Endometrium (tissue), 2 donors: ENCODE measurements around the gene GRIK4.
"Not testable (repeated sequence)": the region's sequence is repeated elsewhere in the genome, so short reads cannot be mapped to it uniquely, and the experiment has no call there.

ENCODE experiments used
- FAIRE-seq: peaks from 2 replicates; lab custom pipeline; 2012; peaks lifted over from hg19 to GRCh38; lab: Jason Lieb, UNC
- donor health status: control.
- donor health status: control.

GRIK4 gene

DNA sequence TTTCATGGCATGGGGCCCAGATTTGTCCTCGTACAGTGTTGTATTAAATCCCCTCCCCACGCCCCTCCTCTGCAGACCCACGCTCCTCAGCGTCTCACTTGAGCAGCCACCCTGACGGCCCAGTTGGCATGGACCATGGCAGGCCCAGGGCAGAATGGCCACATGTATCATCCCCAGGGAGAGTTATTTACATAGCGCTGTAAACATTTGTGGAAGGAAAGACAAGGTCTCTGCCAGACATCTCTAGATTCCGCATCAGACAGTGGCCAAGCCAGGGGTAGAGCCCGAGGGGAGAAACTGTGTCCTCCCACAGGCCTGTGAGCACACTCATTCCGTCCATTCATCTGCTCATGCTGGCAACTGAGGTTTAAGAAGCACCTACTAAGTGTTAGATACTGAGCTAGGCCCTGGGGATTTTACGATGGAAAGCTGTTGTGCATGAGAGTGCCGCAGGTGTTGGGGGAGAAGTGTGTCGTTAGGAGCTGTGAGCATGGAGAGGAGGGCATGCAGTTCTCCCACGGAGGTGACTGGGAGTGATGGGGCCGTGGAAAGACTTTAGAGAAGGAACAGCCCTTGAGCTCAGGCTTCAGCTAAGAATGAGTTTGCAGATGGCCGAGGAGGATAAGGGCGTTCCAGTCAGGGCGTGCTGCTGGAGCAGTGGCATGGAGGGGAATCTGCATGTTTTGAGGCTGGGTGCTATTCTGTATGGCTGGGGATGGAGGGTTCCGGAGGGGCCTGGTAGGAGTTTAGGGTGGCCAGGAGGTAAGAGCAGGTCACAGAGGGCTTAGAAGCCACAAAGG is 94.9 kb downstream of the GRIK4 start:
- FAIRE-seq, result no peak

DNA sequence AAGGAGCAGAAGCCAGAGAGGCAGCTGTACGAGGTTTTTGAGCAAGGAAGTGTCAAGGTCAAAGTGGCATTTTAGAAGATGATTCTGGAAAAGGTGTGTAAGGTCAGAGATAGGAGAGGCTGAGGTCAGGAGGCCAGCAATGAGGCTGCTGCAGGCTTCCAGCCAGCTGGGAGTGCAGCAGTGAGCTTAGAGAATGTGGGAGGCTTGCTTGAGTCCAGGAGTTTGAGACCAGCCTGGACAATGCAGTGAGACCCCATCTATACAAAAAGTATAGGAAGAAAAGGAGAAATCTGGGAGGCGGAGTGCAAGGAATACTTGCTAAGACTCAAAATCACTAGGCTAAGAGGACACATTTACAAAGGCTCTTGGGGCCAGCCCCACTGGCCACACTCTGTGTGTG is 96.5 kb downstream of the GRIK4 start:
- no peak for FAIRE-seq

DNA sequence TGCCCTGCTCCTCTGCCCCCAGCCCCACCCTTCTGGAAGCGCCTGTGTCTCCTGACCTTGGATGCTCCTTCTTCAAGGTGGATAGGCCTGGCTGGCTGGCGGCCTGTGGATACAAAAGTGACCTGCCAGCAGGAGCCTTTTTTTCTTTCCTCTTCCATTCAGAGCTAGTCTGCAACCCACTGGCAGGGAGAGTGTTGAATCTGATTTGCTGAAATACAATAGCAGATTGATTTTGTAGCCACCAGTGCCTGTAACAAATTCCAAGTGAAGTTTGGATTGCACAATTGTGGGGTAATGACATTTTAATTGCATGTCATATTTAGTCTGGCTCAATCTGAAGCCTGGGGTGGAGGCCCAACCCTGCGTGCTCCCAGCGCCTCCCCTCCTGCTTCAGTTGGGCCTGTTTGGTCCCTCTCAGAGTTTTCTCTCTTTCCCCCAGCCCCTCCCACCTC is 97.2 kb downstream of the GRIK4 start:
- no peak for FAIRE-seq

DNA sequence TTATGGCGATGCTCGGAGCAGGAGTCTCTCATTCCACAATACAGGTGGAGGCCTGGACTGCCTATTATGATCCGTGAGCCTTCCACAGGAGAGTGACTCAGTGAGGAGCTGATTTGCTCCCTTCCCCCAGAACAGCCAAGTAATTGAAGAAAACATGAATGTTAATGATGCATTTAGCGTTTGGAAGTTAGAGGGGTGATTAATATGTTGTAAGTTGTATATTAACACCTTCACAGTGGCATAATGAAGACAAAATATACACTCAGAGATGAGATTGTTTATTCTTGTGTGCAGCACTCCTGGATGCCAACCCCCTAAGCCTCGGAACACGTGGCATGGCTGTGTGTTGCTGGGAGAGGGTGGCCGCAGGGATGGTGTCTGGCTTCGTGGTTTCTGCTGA is 98.6 kb downstream of the GRIK4 start:
- FAIRE-seq, result no peak

DNA sequence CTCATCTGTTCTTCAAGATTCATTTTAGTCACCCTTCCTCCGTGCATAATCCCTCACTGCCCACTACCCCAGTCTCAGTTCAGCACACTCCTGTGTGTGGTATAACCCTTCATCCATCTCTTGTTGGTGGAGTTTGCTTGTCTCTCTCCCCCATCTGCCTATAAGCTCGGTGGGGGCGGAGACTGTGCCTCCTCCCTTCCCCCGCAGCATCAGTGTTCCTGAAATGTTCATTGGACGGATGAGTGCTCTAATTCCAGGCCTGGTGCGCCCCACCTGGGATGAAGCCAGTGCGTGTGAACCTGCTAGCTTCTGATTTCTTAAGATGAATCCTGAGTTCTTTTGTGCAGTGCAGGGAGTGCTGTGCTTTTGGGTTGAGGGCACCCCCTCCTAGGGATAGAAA is 100.0 kb downstream of the GRIK4 start:
- FAIRE-seq, result no peak

DNA sequence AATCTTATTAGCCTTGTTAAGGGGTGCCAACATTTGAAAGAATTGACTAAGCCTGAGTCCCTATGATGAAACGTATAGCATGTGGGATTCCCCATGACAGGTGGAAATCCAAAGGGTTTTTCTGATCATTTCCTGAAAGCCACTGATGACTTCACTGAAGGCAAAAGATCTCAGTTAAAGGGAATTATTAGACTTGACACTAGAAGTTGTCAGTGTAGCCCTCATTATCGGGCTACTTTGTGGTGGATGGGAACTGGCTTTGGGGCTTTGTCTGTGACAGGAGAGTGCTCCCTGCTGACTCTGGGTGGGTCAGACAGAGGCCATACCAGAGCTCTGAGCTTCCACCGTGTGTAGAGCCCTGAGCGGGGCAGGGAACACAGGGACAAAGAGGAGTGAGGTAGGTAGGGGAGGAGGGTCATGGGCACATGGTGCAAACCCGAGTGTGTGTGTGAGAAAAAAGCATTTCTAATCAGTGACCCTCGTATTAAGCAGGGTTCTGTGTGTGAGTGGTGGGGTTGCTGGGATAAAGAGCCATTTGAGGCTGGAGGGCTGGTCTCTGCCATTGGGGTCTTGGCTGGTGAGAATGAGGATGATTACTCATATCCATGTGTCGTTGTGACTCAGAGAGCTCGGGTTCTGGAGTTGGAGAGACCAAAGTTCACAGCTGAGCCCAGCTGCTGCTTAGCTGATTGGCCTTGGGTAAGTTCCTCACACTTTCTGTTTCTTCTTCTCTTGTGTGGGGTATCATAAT is 101.1 kb downstream of the GRIK4 start:
- no peak for FAIRE-seq

DNA sequence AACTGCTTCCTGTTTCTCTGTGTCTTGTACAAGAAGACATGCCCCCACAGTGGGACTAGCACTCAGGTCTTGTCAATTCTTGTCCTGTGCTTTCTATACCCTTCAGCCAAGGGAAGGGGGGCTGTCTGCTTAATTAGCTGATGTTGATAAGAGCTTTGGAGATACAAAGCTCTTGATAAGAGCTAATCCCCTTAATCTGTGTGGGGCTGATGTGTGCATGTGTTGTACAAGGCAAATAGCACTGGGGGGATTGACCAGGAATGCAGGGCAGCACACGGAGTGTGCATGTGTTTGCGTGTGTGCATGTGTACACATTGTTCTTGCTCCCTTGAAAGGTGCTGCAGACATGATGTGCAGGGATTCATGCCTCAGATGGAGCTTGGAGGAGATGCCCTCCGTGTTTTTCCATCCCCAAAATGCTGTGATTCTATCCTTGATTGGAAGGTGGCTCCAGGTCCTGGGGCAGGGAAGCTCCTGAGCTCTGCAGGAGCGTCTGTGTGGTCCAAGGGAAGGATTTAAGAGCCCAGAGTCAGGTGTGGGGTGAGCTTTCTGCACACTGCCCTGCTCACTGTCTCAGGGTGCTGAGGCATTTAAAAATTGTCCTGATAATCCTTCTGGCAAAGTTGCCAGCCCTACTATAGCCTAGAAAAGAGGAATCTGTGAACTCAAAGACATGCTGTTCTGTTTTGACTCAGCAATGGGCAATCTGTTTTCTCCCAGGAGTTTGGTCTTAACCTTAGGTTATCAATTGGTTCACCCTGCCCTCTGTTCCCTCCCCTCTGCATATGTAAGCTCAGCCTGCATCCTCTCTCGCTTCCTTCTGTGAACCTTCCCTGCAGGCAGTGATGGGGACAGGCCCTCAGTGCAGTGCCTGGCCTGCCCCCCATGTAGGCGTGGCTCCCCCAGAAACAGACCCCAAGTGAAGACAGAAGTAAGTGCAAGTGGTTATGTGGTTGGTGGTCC is 102.0 kb downstream of the GRIK4 start:
- FAIRE-seq, result no peak

- FAIRE-seq, result no peak
Measured at GRCh38 chr11:120615391-120615790, 103.8 kb downstream of the GRIK4 start.

- FAIRE-seq, result no peak
Measured at GRCh38 chr11:120618399-120618798, 106.9 kb downstream of the GRIK4 start.

DNA sequence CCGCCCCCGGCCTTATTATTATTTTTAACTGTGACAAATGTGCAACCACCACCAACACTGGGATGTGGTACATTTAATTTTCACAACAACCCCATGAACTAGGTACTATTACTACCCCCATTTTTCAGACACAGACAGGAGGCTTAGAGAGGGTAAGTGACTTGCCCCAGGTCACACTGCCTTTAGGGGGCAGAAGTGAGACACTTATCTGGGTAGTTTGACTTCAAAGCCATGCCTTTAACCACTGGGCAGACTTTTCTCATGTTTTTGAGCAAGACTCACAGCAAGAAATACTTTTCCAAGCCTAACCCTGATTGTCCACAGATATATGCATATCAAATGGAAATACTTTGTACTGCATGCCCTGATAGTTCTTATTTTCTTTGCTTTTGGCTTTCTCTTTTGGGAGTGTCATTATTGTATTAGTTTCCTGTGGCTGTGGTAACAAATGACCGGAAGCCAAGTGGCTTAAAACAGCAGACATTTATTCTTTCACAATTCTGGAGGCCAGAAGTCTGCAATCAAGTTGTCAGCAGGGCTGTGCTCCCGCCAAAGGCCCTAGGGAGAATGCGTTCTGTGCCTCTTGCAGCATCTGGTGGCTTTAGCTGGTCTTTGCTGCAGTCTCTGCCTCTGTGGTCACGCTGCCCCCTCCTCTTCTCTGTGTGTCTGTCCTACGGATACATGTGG is 110.8 kb downstream of the GRIK4 start:
- no peak for FAIRE-seq

DNA sequence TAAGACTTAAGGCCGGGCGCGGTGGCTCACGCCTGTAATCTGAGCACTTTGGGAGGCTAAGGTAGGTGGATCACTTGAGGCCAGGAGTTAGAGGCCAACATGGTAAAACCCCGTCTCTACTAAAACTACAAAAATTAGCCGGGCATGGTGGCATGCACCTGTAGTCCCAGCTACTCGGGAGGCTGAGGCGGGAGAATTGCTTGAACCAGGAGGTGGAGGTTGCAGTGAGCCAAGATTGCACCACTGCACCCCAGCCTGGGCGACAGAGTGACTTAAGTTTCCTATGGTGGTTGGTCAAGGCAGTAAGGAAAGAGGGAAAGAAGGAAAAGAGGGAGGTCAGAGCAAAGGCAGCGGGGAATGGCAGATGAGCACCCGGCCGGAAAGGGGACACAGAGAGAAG is 113.4 kb downstream of the GRIK4 start:
- not testable (repeated sequence) for FAIRE-seq

DNA sequence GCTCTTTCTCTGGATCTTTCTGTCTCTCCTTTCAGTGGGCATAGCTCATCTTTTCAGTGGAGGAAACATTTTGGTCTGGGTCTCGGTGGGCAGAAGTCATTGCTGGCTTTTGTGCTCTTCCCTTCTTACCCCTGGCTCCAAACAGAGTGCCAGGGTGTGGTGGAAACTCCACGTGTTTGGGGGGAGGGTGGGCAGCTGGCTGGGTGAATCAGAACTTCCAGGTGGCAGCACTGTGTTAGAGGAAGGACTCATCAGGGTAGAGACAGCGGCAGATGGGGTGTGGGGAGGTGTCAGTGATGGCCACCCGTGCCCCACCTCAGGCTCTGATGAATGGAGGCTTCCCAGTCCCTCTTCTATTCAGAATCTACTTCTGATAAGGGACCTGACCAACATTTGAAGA is 114.0 kb downstream of the GRIK4 start:
- FAIRE-seq, result no peak

DNA sequence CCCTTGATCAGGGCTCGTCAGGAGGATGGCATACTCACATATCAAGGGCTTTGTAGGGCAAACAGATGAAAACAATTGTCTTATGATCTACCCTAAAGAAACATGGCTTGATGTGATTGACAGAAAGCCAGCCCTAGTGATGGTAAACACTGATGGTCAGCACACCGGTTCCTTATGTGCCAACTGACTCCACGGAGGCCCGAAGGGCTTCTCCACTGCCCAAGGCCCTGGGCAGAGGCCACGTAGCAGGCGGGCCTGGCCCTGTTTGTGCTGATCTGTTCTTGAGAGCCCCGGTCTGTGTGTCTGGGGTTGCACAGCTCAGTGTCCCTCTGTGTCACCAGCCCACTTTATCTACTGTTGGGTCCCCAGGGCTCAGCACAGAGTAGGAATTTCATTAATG is 115.2 kb downstream of the GRIK4 start:
- FAIRE-seq, result no peak

- FAIRE-seq, result no peak
Measured at GRCh38 chr11:120627327-120628163, 116.0 kb downstream of the GRIK4 start.

DNA sequence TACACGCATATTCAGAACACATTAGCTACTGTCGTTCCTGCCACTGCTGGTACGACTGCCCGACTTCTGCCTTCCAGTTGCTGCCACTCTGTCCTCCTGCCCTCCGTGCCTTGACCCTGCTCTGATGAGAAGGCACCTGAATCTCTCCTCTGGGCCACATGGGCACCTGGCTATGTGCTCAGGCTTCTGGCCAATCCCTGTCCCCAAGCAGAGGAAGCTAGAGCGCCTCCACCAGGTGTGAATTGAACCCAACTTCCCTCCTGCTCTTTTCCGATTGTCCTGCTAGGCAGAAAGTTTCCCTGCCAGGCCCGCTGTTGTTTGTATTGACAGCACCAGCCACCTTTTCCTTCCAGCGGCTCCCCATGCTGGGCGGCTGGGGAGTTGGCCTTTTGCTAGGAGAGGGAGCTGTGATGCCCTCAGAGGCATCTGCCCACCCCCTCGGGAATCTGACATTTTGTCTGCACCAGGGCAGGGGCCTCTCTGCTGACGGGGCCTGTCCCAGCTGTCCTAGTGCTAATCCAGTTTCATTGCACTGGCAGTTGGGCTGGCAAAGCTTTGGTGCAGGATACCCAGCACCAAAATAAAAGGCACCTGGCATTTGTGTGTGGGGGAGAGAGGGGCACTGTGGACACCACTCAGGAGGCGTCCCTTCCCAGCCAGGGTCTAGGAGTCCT is 118.0 kb downstream of the GRIK4 start:
- no peak for FAIRE-seq

- no peak for FAIRE-seq
Measured at GRCh38 chr11:120630122-120630521, 118.6 kb downstream of the GRIK4 start.

DNA sequence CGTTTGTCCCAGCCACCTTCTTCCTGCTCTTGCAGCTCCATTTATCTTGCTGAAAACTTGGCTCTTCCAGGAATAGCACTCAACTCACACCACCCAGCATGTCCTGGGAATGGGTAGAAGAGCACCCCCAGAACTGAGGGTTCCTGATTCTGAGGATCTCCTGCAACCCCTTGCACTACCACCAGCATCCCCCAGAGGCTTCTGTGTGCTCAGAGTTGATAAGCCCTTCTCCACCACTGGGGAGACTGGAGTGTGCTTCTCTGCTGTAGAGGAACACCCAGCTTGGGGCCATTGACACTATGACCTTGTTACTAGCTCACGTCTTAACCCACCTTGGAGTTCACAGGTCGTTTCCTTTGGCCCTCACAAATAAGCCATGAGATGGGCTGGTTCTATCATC is 121.0 kb downstream of the GRIK4 start:
- FAIRE-seq, result no peak

DNA sequence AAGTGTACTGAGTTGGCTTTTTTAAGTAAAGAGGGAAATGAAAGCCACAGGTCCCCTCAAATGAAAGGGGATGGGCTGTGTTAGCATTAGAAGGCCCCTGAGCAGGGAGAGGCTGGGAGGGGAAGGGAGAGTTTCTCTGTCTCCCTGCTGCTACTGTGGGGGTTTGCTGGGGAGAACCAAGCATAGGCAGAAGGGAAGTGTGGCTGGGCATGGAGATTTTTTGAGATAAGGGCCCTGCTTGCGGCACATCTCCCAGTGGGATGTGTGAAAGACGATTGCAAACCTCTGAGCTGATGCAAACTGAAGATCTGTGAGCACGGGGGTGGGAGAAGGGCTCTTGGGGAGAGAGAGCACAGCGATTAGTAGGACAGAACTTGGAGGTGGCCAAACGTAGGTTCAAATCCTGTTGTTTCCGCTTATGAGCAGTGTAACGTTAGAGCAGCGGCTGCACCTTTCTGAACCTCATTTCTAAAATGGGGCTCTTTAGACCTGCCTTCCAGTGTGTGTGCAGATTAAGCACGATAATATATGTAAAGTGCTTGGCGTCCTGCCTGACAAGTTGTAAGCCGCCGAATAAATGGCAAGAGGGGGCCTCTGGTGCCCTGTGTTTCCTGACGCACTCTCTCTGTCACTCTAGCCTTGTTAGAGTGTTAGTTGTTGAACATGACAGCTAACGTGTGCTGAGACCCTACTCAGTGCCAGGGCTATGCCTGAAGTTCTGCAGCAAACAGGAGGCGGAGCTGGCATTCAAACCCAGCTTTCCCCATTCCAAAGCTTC is 122.3 kb downstream of the GRIK4 start:
- no peak for FAIRE-seq

- no peak for FAIRE-seq
Measured at GRCh38 chr11:120634706-120635105, 123.2 kb downstream of the GRIK4 start.
